Stomach (tissue), 4 donors: ENCODE results near the gene MTHFR.

Experiments used
- CTCF ChIP-seq, 7 experiments: fragments of 450-650 bp in 4 of 7; fragments of 200-600 bp in 3 of 7; sonication (generic) in 3 of 7; IDR thresholded peaks; one replicate each; pipeline ENCODE4 v1.5.1; 2016 to 2019; ENCODE audit warnings: antibody characterized with exemption in 7 of 7, control low read depth in 2 of 7, mild to moderate bottlenecking in 1 of 7
- EP300 ChIP-seq: sonication (generic); formaldehyde crosslinking; IDR thresholded peaks from one replicate; pipeline ENCODE4 v1.6.1; 2017; ENCODE audit warnings: antibody characterized with exemption
- POLR2A ChIP-seq, 4 donors: fragments of 450-650 bp; IDR thresholded peaks; one replicate each; pipeline ENCODE4 v1.6.1; 2016; ENCODE audit warnings: antibody characterized with exemption in 4 of 4, control low read depth in 2 of 4, mild to moderate bottlenecking in 1 of 4, moderate library complexity in 1 of 4

GRCh38 chr1:11784993-11785769, 20.6 kb downstream of the MTHFR start:
- TF ChIP-seq POLR2A (IDR thresholded peaks at IDR 0.05) (no peak), EP300 (no peak), CTCF (IDR thresholded peaks at IDR 0.05) (peak in 5 of 7 experiments; percentile 71 to 91 (median 75))
